GM23338 (cell line): ENCODE data around the gene DSCAML1. TPM values are rescaled to one million over a fixed set of nuclear protein-coding genes. Genes with fewer than 3 reads are reported as not detected.

Source experiments
- ATAC-seq: fragments of 200-7000 bp; cut with Tn5 transposase; 3 replicates; pipeline ENCODE4 v1.9.1; 2020
- DNase-seq: peaks from one replicate; pipeline ENCODE4 v3.0.0-alpha.2; 2015; ENCODE audit warnings: low spot score
- H2AFZ ChIP-seq: fragments of 200-600 bp; sonication (generic); 2 replicates; pipeline ENCODE4 v1.8.0; 2016; ENCODE audit warnings: antibody characterized with exemption, mild to moderate bottlenecking, moderate library complexity
- H3F3A ChIP-seq: fragments of 200-600 bp; sonication (generic); replicated peaks from 2 replicates; pipeline ENCODE4 v1.8.0; 2017; ENCODE audit warnings: antibody characterized with exemption, mixed run types, low read depth
- H3K27ac ChIP-seq: fragments of 200-600 bp; sonication (generic); 2 replicates; pipeline ENCODE4 v1.6.1; 2016; ENCODE audit warnings: low read depth
- H3K27me3 ChIP-seq: fragments of 200-600 bp; sonication (generic); 2 replicates; pipeline ENCODE4 v1.8.0; 2016; ENCODE audit warnings: mild to moderate bottlenecking, mixed run types, moderate library complexity; ENCODE audit not compliant: insufficient read depth
- H3K36me3 ChIP-seq: fragments of 200-600 bp; sonication (generic); 2 replicates; pipeline ENCODE4 v1.8.0; 2016; ENCODE audit warnings: mild to moderate bottlenecking; ENCODE audit not compliant: insufficient read depth
- H3K4me1 ChIP-seq: fragments of 200-600 bp; sonication (generic); 2 replicates; pipeline ENCODE4 v1.8.0; 2016; ENCODE audit warnings: mild to moderate bottlenecking, moderate library complexity; ENCODE audit not compliant: insufficient read depth
- H3K4me2 ChIP-seq: fragments of 200-600 bp; sonication (generic); 2 replicates; pipeline ENCODE4 v1.7.1; 2017; ENCODE audit warnings: mixed run types
- H3K4me3 ChIP-seq: fragments of 200-600 bp; sonication (generic); 2 replicates; pipeline ENCODE4 v1.6.1; 2016; ENCODE audit warnings: mixed run types
- H3K79me2 ChIP-seq: fragments of 200-600 bp; sonication (generic); replicated peaks from 2 replicates; pipeline ENCODE4 v1.8.0; 2017; ENCODE audit warnings: mild to moderate bottlenecking; ENCODE audit not compliant: insufficient read depth
- H3K9me2 ChIP-seq: fragments of 200-600 bp; sonication (generic); 2 replicates; pipeline ENCODE4 v1.8.0; 2017; ENCODE audit not compliant: insufficient read depth
- H4K20me1 ChIP-seq: fragments of 200-600 bp; sonication (generic); replicated peaks from 2 replicates; pipeline ENCODE4 v1.8.0; 2017; ENCODE audit warnings: mild to moderate bottlenecking; ENCODE audit not compliant: insufficient read depth
- H3K27ac Mint-ChIP-seq: 2 replicates; pipeline ENCODE4 v1.8.0; 2020; ENCODE audit warnings: inconsistent platforms, mild to moderate bottlenecking, moderate library complexity, mixed read lengths
- H3K27me3 Mint-ChIP-seq: 3 replicates; pipeline ENCODE4 v1.8.0; 2022; ENCODE audit warnings: low read depth, mild to moderate bottlenecking, moderate library complexity, mixed read lengths, inconsistent platforms; ENCODE audit not compliant: insufficient read depth, poor library complexity
- H3K36me3 Mint-ChIP-seq: 3 replicates; pipeline ENCODE4 v1.8.0; 2021; ENCODE audit warnings: low read depth, mild to moderate bottlenecking, inconsistent platforms, moderate library complexity, mixed read lengths
- H3K4me1 Mint-ChIP-seq: 3 replicates; pipeline ENCODE4 v1.8.0; 2020; ENCODE audit warnings: mild to moderate bottlenecking, inconsistent platforms, mixed read lengths
- H3K4me3 Mint-ChIP-seq: 3 replicates; pipeline ENCODE4 v1.8.0; 2021; ENCODE audit warnings: moderate library complexity, mild to moderate bottlenecking, inconsistent platforms, mixed read lengths
- H3K9me3 Mint-ChIP-seq: 3 replicates; pipeline ENCODE4 v1.8.0; 2020; ENCODE audit warnings: moderate library complexity, mild to moderate bottlenecking, inconsistent platforms, mixed read lengths
- CREB1 ChIP-seq: fragments of 250-450 bp; sonication (Bioruptor Pico); IDR thresholded peaks from 2 replicates; pipeline ENCODE4 v1.5.0; 2020; ENCODE audit warnings: low read depth, mild to moderate bottlenecking, moderate library complexity
- ETS1 ChIP-seq: IDR thresholded peaks from 2 replicates; pipeline ENCODE4 v1.6.1; 2016; ENCODE audit warnings: antibody characterized with exemption
- EZH2phosphoT487 ChIP-seq: fragments of 200-600 bp; sonication (generic); IDR thresholded peaks from one replicate; pipeline ENCODE4 v1.8.1; 2018; ENCODE audit warnings: antibody characterized with exemption; ENCODE audit not compliant: unreplicated experiment
- JUNB ChIP-seq: IDR thresholded peaks from one replicate; pipeline ENCODE4 v1.6.1; 2016; ENCODE audit warnings: antibody characterized with exemption; ENCODE audit not compliant: unreplicated experiment
- NANOG ChIP-seq: IDR thresholded peaks from 2 replicates; pipeline ENCODE4 v1.6.1; 2016; ENCODE audit warnings: antibody characterized with exemption, borderline replicate concordance
- POLR2AphosphoS5 ChIP-seq: IDR thresholded peaks from 2 replicates; pipeline ENCODE4 v1.6.1; 2016; ENCODE audit warnings: antibody characterized with exemption, low read depth
- ZNF114 ChIP-seq: fragments of 250-450 bp; sonication (Bioruptor Pico); IDR thresholded peaks from 2 replicates; pipeline ENCODE4 v1.5.0; 2020; ENCODE audit warnings: mild to moderate bottlenecking, moderate library complexity
- ZNF331 ChIP-seq: fragments of 250-450 bp; sonication (Bioruptor Pico); IDR thresholded peaks from 2 replicates; pipeline ENCODE4 v1.5.0; 2020; ENCODE audit warnings: low read depth, mild to moderate bottlenecking, moderate library complexity
- polyA plus RNA-seq: library from polyadenylated mRNA; unstranded; fragments of >200 nt; fragmentation: Nextera tagmentation; extraction: Ambion mirVana; gene quantifications from 2 replicates; pipeline ENCODE4 v1.2.1, GENCODE V29; 2016
- total RNA-seq: library from RNA; depleted of rRNA; stranded (reverse); fragments of >200 nt; shearing (Covaris generic); gene quantifications from 2 replicates; pipeline ENCODE4 v1.2.3, GENCODE V29; 2014
- TF ChIP-seq, protein P1 (sequence below): IDR thresholded peaks from one replicate; pipeline ENCODE4 v1.6.1; 2018; ENCODE audit warnings: antibody characterized with exemption; ENCODE audit not compliant: unreplicated experiment

Gene DSCAML1
- total and polyA plus RNA-seq, 2 experiments from 2014 or later: 0.17 TPM; not detected in 1

DNA sequence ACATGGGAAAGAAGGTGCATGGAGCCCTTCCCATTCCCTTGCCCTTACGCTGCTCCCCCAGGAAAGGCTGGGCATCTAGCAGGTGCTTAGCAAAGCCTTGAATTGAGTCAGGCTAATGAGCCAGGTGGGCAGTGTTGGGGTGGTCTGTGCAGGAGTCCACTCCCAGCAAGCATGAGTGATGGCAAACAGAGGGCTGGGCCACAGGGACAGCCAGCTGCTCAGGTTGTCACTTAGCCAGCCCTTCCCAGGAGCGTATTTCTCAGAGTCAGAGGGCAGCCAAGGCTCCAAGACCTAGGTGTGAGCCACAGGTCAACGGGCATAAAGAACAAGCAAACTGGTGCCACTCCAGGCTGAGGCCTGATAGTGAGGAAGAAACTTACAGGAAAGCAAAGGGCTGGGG, 149.8 kb downstream of the DSCAML1 start (continued):
- no peak for TF ChIP-seq NANOG
- no peak for TF ChIP-seq ZNF114
- TF ChIP-seq POLR2AphosphoS5: no peak
- TF ChIP-seq CREB1 (CRISPR knock-in tag): no peak

DNA sequence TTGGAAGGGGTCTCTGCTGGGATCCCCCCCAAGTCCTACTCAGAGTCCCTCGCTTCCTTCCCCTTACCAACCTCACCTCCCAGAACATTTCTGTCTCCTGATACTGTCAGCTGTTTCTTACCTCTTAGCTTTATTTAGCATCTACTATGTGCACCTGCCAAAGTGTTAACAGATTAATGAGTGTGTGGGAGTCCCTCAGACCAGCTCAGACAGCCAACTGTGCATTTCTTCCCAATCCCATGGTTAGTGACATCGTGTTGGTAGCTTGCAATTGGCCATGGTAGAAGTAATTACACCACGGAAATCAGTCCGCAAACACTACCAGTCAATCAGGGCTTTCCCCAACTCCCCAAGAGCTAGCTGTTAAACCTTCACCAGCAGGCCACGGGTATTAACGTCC, 150.6 kb downstream of the DSCAML1 start:
- no peaks in the 10 kb centered on the region for H3K9me3 Mint-ChIP-seq
- ATAC-seq: no peak
- H3K4me1 Mint-ChIP-seq: peaks cover 3% of the 10 kb centered on the region; the same call in 2 of the 3 replicates
- Histone ChIP-seq H3K4me1 (no peaks in the 10 kb centered on the region), H3K4me3 (no peak overlapping the region), H3F3A (no peaks in the 10 kb centered on the region), H3K36me3 (no peaks in the 10 kb centered on the region), H3K4me2 (no peak overlapping the region), H3K9me2 (no peaks in the 10 kb centered on the region), H2AFZ (no peak overlapping the region), H3K27me3 (no peaks in the 10 kb centered on the region), H3K27ac (no peak overlapping the region), H3K79me2 (no peaks in the 10 kb centered on the region), H4K20me1 (no peaks in the 10 kb centered on the region)
- TF ChIP-seq, protein P1, sequence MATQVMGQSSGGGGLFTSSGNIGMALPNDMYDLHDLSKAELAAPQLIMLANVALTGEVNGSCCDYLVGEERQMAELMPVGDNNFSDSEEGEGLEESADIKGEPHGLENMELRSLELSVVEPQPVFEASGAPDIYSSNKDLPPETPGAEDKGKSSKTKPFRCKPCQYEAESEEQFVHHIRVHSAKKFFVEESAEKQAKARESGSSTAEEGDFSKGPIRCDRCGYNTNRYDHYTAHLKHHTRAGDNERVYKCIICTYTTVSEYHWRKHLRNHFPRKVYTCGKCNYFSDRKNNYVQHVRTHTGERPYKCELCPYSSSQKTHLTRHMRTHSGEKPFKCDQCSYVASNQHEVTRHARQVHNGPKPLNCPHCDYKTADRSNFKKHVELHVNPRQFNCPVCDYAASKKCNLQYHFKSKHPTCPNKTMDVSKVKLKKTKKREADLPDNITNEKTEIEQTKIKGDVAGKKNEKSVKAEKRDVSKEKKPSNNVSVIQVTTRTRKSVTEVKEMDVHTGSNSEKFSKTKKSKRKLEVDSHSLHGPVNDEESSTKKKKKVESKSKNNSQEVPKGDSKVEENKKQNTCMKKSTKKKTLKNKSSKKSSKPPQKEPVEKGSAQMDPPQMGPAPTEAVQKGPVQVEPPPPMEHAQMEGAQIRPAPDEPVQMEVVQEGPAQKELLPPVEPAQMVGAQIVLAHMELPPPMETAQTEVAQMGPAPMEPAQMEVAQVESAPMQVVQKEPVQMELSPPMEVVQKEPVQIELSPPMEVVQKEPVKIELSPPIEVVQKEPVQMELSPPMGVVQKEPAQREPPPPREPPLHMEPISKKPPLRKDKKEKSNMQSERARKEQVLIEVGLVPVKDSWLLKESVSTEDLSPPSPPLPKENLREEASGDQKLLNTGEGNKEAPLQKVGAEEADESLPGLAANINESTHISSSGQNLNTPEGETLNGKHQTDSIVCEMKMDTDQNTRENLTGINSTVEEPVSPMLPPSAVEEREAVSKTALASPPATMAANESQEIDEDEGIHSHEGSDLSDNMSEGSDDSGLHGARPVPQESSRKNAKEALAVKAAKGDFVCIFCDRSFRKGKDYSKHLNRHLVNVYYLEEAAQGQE: no peak
- TF ChIP-seq ETS1 (no peak), ZNF331 (no peak), POLR2AphosphoS5 (no peak), ZNF114 (no peak), JUNB (no peak), EZH2phosphoT487 (no peak), NANOG (no peak)
- H3K4me3 Mint-ChIP-seq: no peak overlapping the region
- H3K27me3 Mint-ChIP-seq: no peaks in the 10 kb centered on the region
- DNase-seq: no peak
- H3K36me3 Mint-ChIP-seq: no peaks in the 10 kb centered on the region
- H3K27ac Mint-ChIP-seq: no peak overlapping the region
